ENCODE data around the gene SFXN1. TPM values are rescaled to one million over a fixed set of nuclear protein-coding genes. Genes with fewer than 3 reads are reported as not detected.

Gene SFXN1
- total and polyA plus RNA-seq, 9 of the 15 experiments (the other 6 are each of a cell fraction or from before 2014, with no cell fraction given): 31.8 to 261 (median 113) TPM

DNA sequence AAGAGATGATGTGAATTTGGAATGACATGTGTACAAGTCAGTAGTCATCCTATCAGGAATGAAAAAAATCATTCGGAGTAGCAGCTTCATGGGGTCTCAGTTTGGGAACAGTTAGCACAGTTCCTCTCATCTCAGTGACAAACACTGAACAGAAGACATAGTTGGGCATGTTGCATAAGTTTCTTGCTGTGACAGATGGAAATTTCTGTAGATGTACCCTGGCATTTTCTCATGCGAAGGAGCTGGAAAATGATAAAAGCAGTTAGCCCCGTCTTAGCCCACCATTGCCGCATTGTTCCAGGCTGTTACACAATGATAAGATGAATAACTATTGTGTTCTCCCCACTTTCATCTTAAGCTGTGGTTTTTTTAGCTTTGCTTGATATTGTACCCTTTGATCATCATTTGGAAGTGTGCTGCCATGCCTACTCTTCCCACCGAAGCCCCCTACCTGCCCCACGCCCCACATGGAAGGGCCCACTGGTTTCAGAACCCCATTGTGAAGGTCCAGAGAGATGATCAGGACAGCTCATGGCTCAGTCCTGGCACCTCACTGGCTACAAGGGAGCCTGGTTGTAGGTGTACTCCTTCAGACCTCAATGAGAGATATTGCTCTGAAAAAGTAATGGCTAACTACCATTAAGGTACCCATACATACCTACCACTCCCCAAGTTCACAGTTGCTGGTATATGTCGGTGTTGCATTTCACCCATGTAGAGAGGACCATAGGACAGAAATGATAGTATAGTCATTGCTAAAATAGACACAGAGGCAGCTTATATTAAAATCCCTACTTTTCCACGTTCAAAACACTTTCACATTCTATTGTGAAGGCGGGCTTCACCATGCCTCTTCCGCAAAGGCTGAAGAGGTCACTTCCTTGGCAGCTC, 38.8 kb downstream of the SFXN1 start:
- 58% methylated on average over 10 of the region's 10 CpGs for WGBS (ENCODE audit: insufficient coverage, low coverage, missing lambda C conversion rate)
- Histone ChIP-seq H2AFZ (ENCODE audit: low read depth, low read length) (no peak overlapping the region), H3K9me3 (replicated peaks; ENCODE audit: control insufficient read depth, insufficient read depth, low read depth, low read length) (no peaks in the 10 kb centered on the region), H3K4me1 (replicated peaks in 1 of 2; ENCODE audit: control insufficient read depth in 2 of 2, insufficient read depth in 2 of 2, low read length in 2 of 2) (peaks cover 9 to 15% of the 10 kb centered on the region in 2 experiments; a peak in 3 of 5 replicates), H3K4me2 (ENCODE audit: insufficient read depth, low read length) (no peak overlapping the region), H3K36me3 (ENCODE audit: control insufficient read depth, insufficient read depth, low read length) (peaks cover 95% of the 10 kb centered on the region), H3K27ac (ENCODE audit: extremely low read depth, low read depth, low read length) (peak overlapping the region; percentile 52; the same call in 2 of the 3 replicates), H3K79me2 (ENCODE audit: control insufficient read depth, insufficient read depth, low read length) (no peaks in the 10 kb centered on the region), H3K9me1 (ENCODE audit: control insufficient read depth, insufficient read depth, low read length) (peaks cover 4% of the 10 kb centered on the region), H4K20me1 (replicated peaks; ENCODE audit: control insufficient read depth, insufficient read depth, low read length) (peaks cover 15% of the 10 kb centered on the region; the same call in 1 of the 2 replicates), H3K9ac (ENCODE audit: insufficient read depth in 1 of 2, low read depth in 2 of 2, low read length in 2 of 2) (no peak overlapping the region), H3K4me3 (no peak overlapping the region), H3K27me3 (ENCODE audit: control insufficient read depth in 2 of 2, insufficient read depth in 2 of 2, low read length in 2 of 2) (no peaks in the 10 kb centered on the region)
- ChIA-PET CTCF (ENCODE audit: low intra/inter-chr PET ratio) (no interaction called here), POLR2A (interaction anchor here (0.5 to 1.6 kb wide), 8 partner anchors 8 to 53 kb away, joined by 3 to 6 read pairs (median 3); partner anchors contain the start of gene SFXN1)
- TF ChIP-seq CBX5 (IDR thresholded peaks at IDR 0.05; ENCODE audit: borderline replicate concordance, low read depth): no peak
- peak; percentile 54; the same call in 1 of the 2 replicates for TF ChIP-seq GTF2E2 (tag; IDR thresholded peaks at IDR 0.05)
- 0 out of 4 replicates have a peak, but pooled peaks of 1 of the 2 experiments have one; percentile 50 for TF ChIP-seq TEAD1 (CRISPR knock-in tag; IDR thresholded peaks at IDR 0.05)
- TF ChIP-seq BRD4 (IDR thresholded peaks at IDR 0.05): no peak
- TF ChIP-seq NR2C2 (CRISPR knock-in tag; IDR thresholded peaks at IDR 0.05): 0 out of 2 replicates have a peak, but pooled peaks have one; percentile 28
- TF ChIP-seq NR2C2 (tag; IDR thresholded peaks at IDR 0.05): no peak
- BruUV-seq (replicated peaks): no TSS peak
- in situ Hi-C loops (cut with MboI): no loop called here
- ATAC-seq (peak; percentile 40), FAIRE-seq (peak; percentile 35), DNase-seq (ENCODE audit: extremely low read depth in 1 of 4, low spot score in 3 of 4) (no peak)
- intact Hi-C loops (cut with micrococcal nuclease): no loop called here

Data from K562 (cell line).